ENCODE data around the gene ADAT3.
"Not testable (repeated sequence)": the region's sequence is repeated elsewhere in the genome, so short reads cannot be mapped to it uniquely, and the experiment has no call there.

The ADAT3 gene

GRCh38 chr19:1867349-1867724 lies 37.9 kb upstream of the ADAT3 start:
- DNase-seq: no peak

GRCh38 chr19:1868971-1869370 lies 36.2 kb upstream of the ADAT3 start:
- no peak for DNase-seq

- DNase-seq: no peak
These were observed 34.0 kb upstream of the ADAT3 start for GRCh38 chr19:1871140-1871597.

GRCh38 chr19:1871630-1872029 lies 33.6 kb upstream of the ADAT3 start:
- no peak for DNase-seq

GRCh38 chr19:1872807-1873523 lies 32.2 kb upstream of the ADAT3 start:
- DNase-seq: no peak

GRCh38 chr19:1873524-1874473 lies 31.4 kb upstream of the ADAT3 start:
- peak; percentile 82 for DNase-seq

GRCh38 chr19:1874554-1875185 lies 30.5 kb upstream of the ADAT3 start:
- peak; percentile 53 for DNase-seq

- DNase-seq: not testable (repeated sequence)
These were observed 29.9 kb upstream of the ADAT3 start for GRCh38 chr19:1875265-1875645.

- peak; percentile 94 for DNase-seq
These were observed 29.3 kb upstream of the ADAT3 start for GRCh38 chr19:1875646-1876495.

- not testable (repeated sequence) for DNase-seq
These were observed 28.5 kb upstream of the ADAT3 start for GRCh38 chr19:1876496-1877279.

GRCh38 chr19:1877280-1877660 lies 27.9 kb upstream of the ADAT3 start:
- not testable (repeated sequence) for DNase-seq

- not testable (repeated sequence) for DNase-seq
These were observed 26.6 kb upstream of the ADAT3 start for GRCh38 chr19:1878583-1878982.

GRCh38 chr19:1879982-1880381 lies 25.2 kb upstream of the ADAT3 start:
- DNase-seq: not testable (repeated sequence)

GRCh38 chr19:1880611-1881392 lies 24.4 kb upstream of the ADAT3 start:
- no peak for DNase-seq

- not testable (repeated sequence) for DNase-seq
These were observed 23.7 kb upstream of the ADAT3 start for GRCh38 chr19:1881393-1882088.

GRCh38 chr19:1882089-1882785 lies 23.0 kb upstream of the ADAT3 start:
- no peak for DNase-seq

GRCh38 chr19:1882786-1883692 lies 22.2 kb upstream of the ADAT3 start:
- no peak for DNase-seq

GRCh38 chr19:1883784-1884183 lies 21.4 kb upstream of the ADAT3 start:
- no peak for DNase-seq

All from NCI-H2029 (cell line).